Esophagus muscularis mucosa (tissue), 4 donors: ENCODE results near the gene BRCC3.

ENCODE experiments used
- CTCF ChIP-seq, 3 experiments: fragments of 200-600 bp in 2 of 3; fragments of 450-650 bp in 1 of 3; sonication (generic) in 2 of 3; IDR thresholded peaks; one replicate each; pipeline ENCODE4 v1.5.1; 2017 to 2019; ENCODE audit warnings: antibody characterized with exemption in 3 of 3, mild to moderate bottlenecking in 2 of 3, moderate library complexity in 1 of 3
- EP300 ChIP-seq: sonication (generic); formaldehyde crosslinking; IDR thresholded peaks from one replicate; pipeline ENCODE4 v1.6.1; 2017; ENCODE audit warnings: antibody characterized with exemption
- POLR2A ChIP-seq: fragments of 450-650 bp; IDR thresholded peaks from one replicate; pipeline ENCODE4 v1.6.1; 2017; ENCODE audit warnings: antibody characterized with exemption, moderate library complexity, mild to moderate bottlenecking, low read depth

GRCh38 chrX:155086961-155087735 lies 15.8 kb downstream of the BRCC3 start:
- TF ChIP-seq CTCF (IDR thresholded peaks at IDR 0.05) (no peak), POLR2A (no peak), EP300 (no peak)
